Measurements from ENCODE around the gene PIP5K1B. TPM values are rescaled to one million over a fixed set of nuclear protein-coding genes. Genes with fewer than 3 reads are reported as not detected.

Gene PIP5K1B
- total RNA-seq, 1 experiment from 2014 or later = not detected

DNA sequence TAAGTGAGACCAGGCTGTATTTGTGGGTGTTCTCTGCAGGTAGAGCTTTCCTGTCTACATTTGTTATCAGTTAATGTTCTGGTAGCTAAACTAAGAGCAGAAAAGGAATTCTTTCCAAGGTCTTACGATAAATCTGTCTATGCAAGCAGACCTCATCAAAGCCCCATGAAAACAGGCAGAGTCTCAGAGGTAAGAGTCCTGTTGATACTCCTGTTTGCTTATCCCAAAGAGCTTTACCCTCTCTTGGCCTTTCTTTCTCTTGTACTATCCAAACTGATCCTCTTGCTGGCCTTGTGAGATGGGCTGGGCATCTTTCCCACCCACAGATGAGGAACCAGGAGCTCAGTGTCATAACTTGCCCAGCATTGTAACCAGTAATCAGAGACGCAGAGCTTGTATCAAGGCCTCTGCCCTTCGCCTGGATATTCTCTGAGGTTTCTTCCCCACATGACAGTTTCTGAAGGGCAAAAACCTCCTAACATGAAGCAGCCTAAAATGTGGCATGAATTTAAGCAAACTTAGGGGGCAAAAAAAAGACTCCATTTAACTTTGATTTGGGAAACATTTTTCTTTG lies 275.4 kb downstream of the PIP5K1B start:
- Histone ChIP-seq H3K27ac (ENCODE audit: low read length) (no peak overlapping the region), H3K36me3 (ENCODE audit: control insufficient read depth, insufficient read depth, low read length) (no peaks in the 10 kb centered on the region), H3K4me1 (ENCODE audit: control insufficient read depth, insufficient read depth, low read length) (no peaks in the 10 kb centered on the region), H3K27me3 (ENCODE audit: control insufficient read depth, insufficient read depth, low read length) (no peaks in the 10 kb centered on the region), H3K4me3 (ENCODE audit: low read depth in 2 of 2, low read length in 2 of 2) (no peak overlapping the region), H3K9me3 (ENCODE audit: control insufficient read depth, insufficient read depth, low read depth, low read length) (no peaks in the 10 kb centered on the region)
- CTCF ChIA-PET = no interaction called here
- no peak for TF ChIP-seq SIN3A (IDR thresholded peaks at IDR 0.05; ENCODE audit: borderline replicate concordance, insufficient read depth, low read depth, low read length)
- TF ChIP-seq TCF7L2 (IDR thresholded peaks at IDR 0.05; ENCODE audit: low read depth, low read length) = no peak
- TF ChIP-seq CTCF (IDR thresholded peaks at IDR 0.05) = no peak
- no peak for TF ChIP-seq REST (IDR thresholded peaks at IDR 0.05; ENCODE audit: insufficient read depth in 1 of 2, low read depth in 2 of 2, low read length in 1 of 2)
- TF ChIP-seq POLR2AphosphoS5 (IDR thresholded peaks at IDR 0.05; ENCODE audit: low read depth, low read length) = no peak
- in situ Hi-C loops (cut with HindIII; ENCODE audit: low pct_unique_long_range_greater_than_20kb, low sequenced_read_pairs) (no loop called here), intact Hi-C loops (cut with micrococcal nuclease; ENCODE audit: unreplicated experiment) (no loop called here)
- ATAC-seq (no peak), DNase-seq (ENCODE audit: low read depth, low spot score) (no peak)
- BruUV-seq (replicated peaks) = no TSS peak
- POLR2A ChIA-PET = no interaction called here

- Histone ChIP-seq H3K9me3 (ENCODE audit: control insufficient read depth, insufficient read depth, low read depth, low read length) (no peaks in the 10 kb centered on the region), H3K4me1 (ENCODE audit: control insufficient read depth, insufficient read depth, low read length) (no peaks in the 10 kb centered on the region), H3K27me3 (ENCODE audit: control insufficient read depth, insufficient read depth, low read length) (no peaks in the 10 kb centered on the region), H3K4me3 (ENCODE audit: low read depth in 2 of 2, low read length in 2 of 2) (no peak overlapping the region), H3K27ac (ENCODE audit: low read length) (no peak overlapping the region), H3K36me3 (ENCODE audit: control insufficient read depth, insufficient read depth, low read length) (no peaks in the 10 kb centered on the region)
- in situ Hi-C loops (cut with HindIII; ENCODE audit: low pct_unique_long_range_greater_than_20kb, low sequenced_read_pairs) = no loop called here
- intact Hi-C loops (cut with micrococcal nuclease; ENCODE audit: unreplicated experiment) = no loop called here
- CTCF ChIA-PET = no interaction called here
- ATAC-seq (no peak), DNase-seq (ENCODE audit: low read depth, low spot score) (no peak)
- TF ChIP-seq POLR2AphosphoS5 (IDR thresholded peaks at IDR 0.05; ENCODE audit: low read depth, low read length) = no peak
- TF ChIP-seq SIN3A (IDR thresholded peaks at IDR 0.05; ENCODE audit: borderline replicate concordance, insufficient read depth, low read depth, low read length) = no peak
- TF ChIP-seq REST (IDR thresholded peaks at IDR 0.05; ENCODE audit: insufficient read depth in 1 of 2, low read depth in 2 of 2, low read length in 1 of 2) = no peak
- TF ChIP-seq TCF7L2 (IDR thresholded peaks at IDR 0.05; ENCODE audit: low read depth, low read length) = no peak
- TF ChIP-seq CTCF (IDR thresholded peaks at IDR 0.05) = no peak
- BruUV-seq (replicated peaks) = no TSS peak
- POLR2A ChIA-PET = no interaction called here
These were observed 276.7 kb downstream of the PIP5K1B start for GRCh38 chr9:68981789-68982188.
